SK-N-SH (cell line): ENCODE results near the gene LRRC26. TPM values are rescaled to one million over a fixed set of nuclear protein-coding genes. Genes with fewer than 3 reads are reported as not detected.

Experiments
- CTCF ChIA-PET: fragments of 300-600, 350-600 bp; formaldehyde crosslinking; extraction: SDS; loops from one replicate; lab custom pipeline; 2021; lab: Yijun Ruan, JAX
- POLR2A ChIA-PET: fragments of 350-600 bp; sonication (Branson Sonifier 250); formaldehyde crosslinking; extraction: SDS; loops from one replicate; lab custom pipeline; 2020; ENCODE audit warnings: antibody characterized with exemption, inconsistent platforms; lab: Yijun Ruan, JAX
- DNase-seq: peaks from one replicate; pipeline ENCODE4 v3.0.0; 2012
- H2AFZ ChIP-seq: fragments of 200-600 bp; sonication (generic); 2 replicates; pipeline ENCODE4 v1.8.1; 2016; ENCODE audit warnings: antibody characterized with exemption, mild to moderate bottlenecking, low read depth
- H3F3A ChIP-seq: fragments of 200-600 bp; sonication (generic); replicated peaks from 2 replicates; pipeline ENCODE3; 2016; ENCODE audit warnings: antibody characterized with exemption, mild to moderate bottlenecking; ENCODE audit not compliant: insufficient read depth
- H3K27ac ChIP-seq, 2 experiments: fragments of 200-500 bp in 1 of 2; fragments of 200-600 bp in 1 of 2; sonication (Bioruptor generic) in 1 of 2; sonication (generic), shearing (Covaris generic) in 1 of 2; 2 replicates each; pipeline versions ENCODE4 v1.5.1 to v1.6.1; 2014 to 2016; ENCODE audit warnings: low read depth in 2 of 2, inconsistent platforms in 1 of 2, low read length in 1 of 2, mild to moderate bottlenecking in 1 of 2, mixed read lengths in 1 of 2
- H3K27me3 ChIP-seq: fragments of 200-600 bp; sonication (generic), shearing (Covaris generic); 2 replicates; pipeline ENCODE4 v1.6.1; 2016; ENCODE audit warnings: mixed run types; ENCODE audit not compliant: insufficient read depth
- H3K36me3 ChIP-seq, 2 experiments: fragments of 200-500 bp in 1 of 2; fragments of 200-600 bp in 1 of 2; sonication (Bioruptor generic) in 1 of 2; sonication (generic) in 1 of 2; replicated peaks in 1 of 2; 2 replicates each; pipeline versions ENCODE3 to v1.5.1; 2014 to 2016; ENCODE audit warnings: low read length in 1 of 2, mild to moderate bottlenecking in 1 of 2; ENCODE audit not compliant: insufficient read depth in 2 of 2, control insufficient read depth in 1 of 2
- H3K4me1 ChIP-seq, 2 experiments: fragments of 200-500 bp in 1 of 2; fragments of 200-600 bp in 1 of 2; sonication (Bioruptor generic) in 1 of 2; sonication (generic), shearing (Covaris generic) in 1 of 2; 2 replicates each; pipeline versions ENCODE4 v1.5.1 to v1.6.1; 2014 to 2016; ENCODE audit warnings: low read depth in 1 of 2, low read length in 1 of 2, mixed run types in 1 of 2; ENCODE audit not compliant: insufficient read depth in 2 of 2, control insufficient read depth in 1 of 2
- H3K4me2 ChIP-seq: fragments of 200-600 bp; sonication (generic), shearing (Covaris generic); 2 replicates; pipeline ENCODE4 v1.6.1; 2017; ENCODE audit warnings: mixed run types
- H3K4me3 ChIP-seq, 2 experiments: fragments of 200-500 bp in 1 of 2; fragments of 200-600 bp in 1 of 2; sonication (Bioruptor generic) in 1 of 2; sonication (generic), shearing (Covaris generic) in 1 of 2; 2 replicates each; pipeline versions ENCODE4 v1.5.1 to v1.8.1; 2014 to 2016; ENCODE audit warnings: low read depth in 2 of 2, inconsistent platforms in 1 of 2, low read length in 1 of 2, mild to moderate bottlenecking in 1 of 2, mixed read lengths in 1 of 2, moderate library complexity in 1 of 2
- H3K79me2 ChIP-seq: fragments of 200-600 bp; sonication (generic); 2 replicates; pipeline ENCODE4 v1.8.1; 2017; ENCODE audit warnings: mild to moderate bottlenecking; ENCODE audit not compliant: insufficient read depth
- H3K9ac ChIP-seq: fragments of 200-600 bp; sonication (generic); 2 replicates; pipeline ENCODE4 v1.6.1; 2017; ENCODE audit warnings: mixed run types
- H3K9me2 ChIP-seq: fragments of 200-600 bp; sonication (generic); 2 replicates; pipeline ENCODE4 v1.6.1; 2017; ENCODE audit warnings: mixed run types
- H3K9me3 ChIP-seq: fragments of 200-600 bp; sonication (generic); 2 replicates; pipeline ENCODE4 v1.6.1; 2017; ENCODE audit warnings: mixed run types, mild to moderate bottlenecking, moderate library complexity
- H4K20me1 ChIP-seq: fragments of 200-600 bp; sonication (generic); 2 replicates; pipeline ENCODE4 v1.6.1; 2017; ENCODE audit warnings: mild to moderate bottlenecking, mixed run types; ENCODE audit not compliant: insufficient read depth
- CHD2 ChIP-seq: fragments of 150-350 bp; IDR thresholded peaks from 2 replicates; pipeline ENCODE4 v1.6.1; 2018; ENCODE audit warnings: low read length; ENCODE audit not compliant: partially characterized antibody
- ELF1 ChIP-seq: IDR thresholded peaks from 2 replicates; pipeline ENCODE4 v1.4.0; 2012
- EZH2phosphoT487 ChIP-seq: fragments of 200-600 bp; sonication (generic); IDR thresholded peaks from 2 replicates; pipeline ENCODE4 v1.6.1; 2017; ENCODE audit warnings: low read depth, mixed run types, mild to moderate bottlenecking, antibody characterized with exemption, moderate library complexity, borderline replicate concordance
- FOSL2 ChIP-seq: IDR thresholded peaks from 2 replicates; pipeline ENCODE4 v1.4.0; 2012; ENCODE audit warnings: low read depth, mild to moderate bottlenecking, moderate library complexity, borderline replicate concordance
- FOXJ3 ChIP-seq: sonication (generic); formaldehyde crosslinking; IDR thresholded peaks from 2 replicates; pipeline ENCODE4 v1.5.1; 2020; ENCODE audit warnings: mild to moderate bottlenecking, missing genetic modification reagents
- FOXM1 ChIP-seq: IDR thresholded peaks from 2 replicates; pipeline ENCODE4 v1.4.0; 2012; ENCODE audit warnings: low read depth, mild to moderate bottlenecking
- GATA2 ChIP-seq: sonication (generic); formaldehyde crosslinking; IDR thresholded peaks from 2 replicates; pipeline ENCODE4 v1.5.0; 2020; ENCODE audit warnings: mild to moderate bottlenecking, missing genetic modification reagents
- MEF2A ChIP-seq: IDR thresholded peaks from 2 replicates; pipeline ENCODE4 v1.4.0; 2012; ENCODE audit warnings: low read depth, borderline replicate concordance
- NRF1 ChIP-seq: IDR thresholded peaks from 2 replicates; pipeline ENCODE4 v1.6.1; 2012; ENCODE audit warnings: low read depth, mild to moderate bottlenecking, low read length
- SIN3A ChIP-seq: IDR thresholded peaks from 2 replicates; pipeline ENCODE4 v1.6.1; 2012; ENCODE audit warnings: low read depth, mild to moderate bottlenecking, low read length, moderate library complexity, borderline replicate concordance
- USF1 ChIP-seq: IDR thresholded peaks from 2 replicates; pipeline ENCODE4 v1.4.0; 2012; ENCODE audit warnings: low read depth, borderline replicate concordance
- USF2 ChIP-seq: fragments of 150-350 bp; IDR thresholded peaks from 2 replicates; pipeline ENCODE4 v1.6.1; 2017; ENCODE audit warnings: antibody characterized with exemption, low read length, low read depth, borderline replicate concordance
- WGBS: methylation state at CpG from one replicate; pipeline ENCODE4 v1.1.6; 2017; ENCODE audit warnings: low lambda C conversion rate; 5-methylcytosine and 5-hydroxymethylcytosine counted together
- polyA plus RNA-seq, 3 experiments: library from polyadenylated mRNA; depleted of rRNA; stranded (reverse); fragments of >200 nt; gene quantifications; 2 replicates each; pipeline ENCODE4 v1.2.3, GENCODE V29; 2012
- TF ChIP-seq, protein P1 (sequence below): fragments of 150-350 bp; IDR thresholded peaks from 2 replicates; pipeline ENCODE4 v1.6.1; 2016; ENCODE audit warnings: mild to moderate bottlenecking, low read depth, low read length
- TF ChIP-seq, protein P2 (sequence below): IDR thresholded peaks from 2 replicates; pipeline ENCODE4 v1.4.0; 2012; ENCODE audit warnings: low read depth, borderline replicate concordance
- TF ChIP-seq, protein P3 (sequence below): fragments of 200-600 bp; sonication (generic); IDR thresholded peaks from 2 replicates; pipeline ENCODE4 v1.6.1; 2017; ENCODE audit warnings: antibody characterized with exemption, mild to moderate bottlenecking, moderate library complexity

The LRRC26 gene
- polyA plus RNA-seq, 1 of the 3 experiments (the other 2 are of a cell fraction) = not detected

DNA sequence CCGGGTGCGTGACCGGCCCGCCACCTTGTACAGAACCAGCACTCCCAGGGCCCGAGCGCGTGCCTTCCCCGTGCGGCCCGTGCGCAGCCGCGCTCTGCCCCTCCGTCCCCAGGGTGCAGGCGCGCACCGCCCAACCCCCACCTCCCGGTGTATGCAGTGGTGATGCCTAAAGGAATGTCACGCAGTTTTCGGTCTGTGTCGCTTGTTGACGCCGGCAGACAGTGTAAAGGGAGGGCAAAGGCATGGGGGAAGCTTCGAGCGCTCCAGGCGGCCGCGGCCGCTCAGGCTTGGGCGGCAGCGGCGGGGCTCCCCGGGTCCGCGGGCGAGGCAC is 1.3 kb downstream of the LRRC26 start:
- peaks cover 40% of the 10 kb centered on the region for H3K27me3 ChIP-seq
- WGBS = 7% methylated on average over 5 of the region's 36 CpGs
- no peaks in the 10 kb centered on the region for H3K9me2 ChIP-seq
- H3K27ac ChIP-seq = no peak overlapping the region
- H3K36me3 ChIP-seq = no peaks in the 10 kb centered on the region
- no peaks in the 10 kb centered on the region for H3K9me3 ChIP-seq
- no peaks in the 10 kb centered on the region for H3K79me2 ChIP-seq
- POLR2A ChIA-PET = interaction anchor here (1.0 to 1.8 kb wide), 3 partner anchors 29 to 39 kb away, joined by 3 to 5 read pairs (median 3); partner anchors contain the start of gene GRIN1
- peak overlapping the region; percentile 34 to 37; a peak in 3 of 4 replicates for H3K4me3 ChIP-seq
- H3F3A ChIP-seq = no peaks in the 10 kb centered on the region
- H4K20me1 ChIP-seq = no peaks in the 10 kb centered on the region
- TF ChIP-seq, protein P1, sequence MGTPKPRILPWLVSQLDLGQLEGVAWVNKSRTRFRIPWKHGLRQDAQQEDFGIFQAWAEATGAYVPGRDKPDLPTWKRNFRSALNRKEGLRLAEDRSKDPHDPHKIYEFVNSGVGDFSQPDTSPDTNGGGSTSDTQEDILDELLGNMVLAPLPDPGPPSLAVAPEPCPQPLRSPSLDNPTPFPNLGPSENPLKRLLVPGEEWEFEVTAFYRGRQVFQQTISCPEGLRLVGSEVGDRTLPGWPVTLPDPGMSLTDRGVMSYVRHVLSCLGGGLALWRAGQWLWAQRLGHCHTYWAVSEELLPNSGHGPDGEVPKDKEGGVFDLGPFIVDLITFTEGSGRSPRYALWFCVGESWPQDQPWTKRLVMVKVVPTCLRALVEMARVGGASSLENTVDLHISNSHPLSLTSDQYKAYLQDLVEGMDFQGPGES = no peak
- no peak for TF ChIP-seq FOXM1
- TF ChIP-seq FOSL2 = no peak
- no peak for TF ChIP-seq GATA2
- TF ChIP-seq NRF1 = no peak
- no peak for TF ChIP-seq SIN3A
- no peak for TF ChIP-seq MEF2A
- TF ChIP-seq, protein P2, sequence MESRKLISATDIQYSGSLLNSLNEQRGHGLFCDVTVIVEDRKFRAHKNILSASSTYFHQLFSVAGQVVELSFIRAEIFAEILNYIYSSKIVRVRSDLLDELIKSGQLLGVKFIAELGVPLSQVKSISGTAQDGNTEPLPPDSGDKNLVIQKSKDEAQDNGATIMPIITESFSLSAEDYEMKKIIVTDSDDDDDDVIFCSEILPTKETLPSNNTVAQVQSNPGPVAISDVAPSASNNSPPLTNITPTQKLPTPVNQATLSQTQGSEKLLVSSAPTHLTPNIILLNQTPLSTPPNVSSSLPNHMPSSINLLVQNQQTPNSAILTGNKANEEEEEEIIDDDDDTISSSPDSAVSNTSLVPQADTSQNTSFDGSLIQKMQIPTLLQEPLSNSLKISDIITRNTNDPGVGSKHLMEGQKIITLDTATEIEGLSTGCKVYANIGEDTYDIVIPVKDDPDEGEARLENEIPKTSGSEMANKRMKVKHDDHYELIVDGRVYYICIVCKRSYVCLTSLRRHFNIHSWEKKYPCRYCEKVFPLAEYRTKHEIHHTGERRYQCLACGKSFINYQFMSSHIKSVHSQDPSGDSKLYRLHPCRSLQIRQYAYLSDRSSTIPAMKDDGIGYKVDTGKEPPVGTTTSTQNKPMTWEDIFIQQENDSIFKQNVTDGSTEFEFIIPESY = no peak
- TF ChIP-seq USF2 = no peak
- TF ChIP-seq CHD2 = no peak
- TF ChIP-seq EZH2phosphoT487 = no peak
- TF ChIP-seq, protein P3, sequence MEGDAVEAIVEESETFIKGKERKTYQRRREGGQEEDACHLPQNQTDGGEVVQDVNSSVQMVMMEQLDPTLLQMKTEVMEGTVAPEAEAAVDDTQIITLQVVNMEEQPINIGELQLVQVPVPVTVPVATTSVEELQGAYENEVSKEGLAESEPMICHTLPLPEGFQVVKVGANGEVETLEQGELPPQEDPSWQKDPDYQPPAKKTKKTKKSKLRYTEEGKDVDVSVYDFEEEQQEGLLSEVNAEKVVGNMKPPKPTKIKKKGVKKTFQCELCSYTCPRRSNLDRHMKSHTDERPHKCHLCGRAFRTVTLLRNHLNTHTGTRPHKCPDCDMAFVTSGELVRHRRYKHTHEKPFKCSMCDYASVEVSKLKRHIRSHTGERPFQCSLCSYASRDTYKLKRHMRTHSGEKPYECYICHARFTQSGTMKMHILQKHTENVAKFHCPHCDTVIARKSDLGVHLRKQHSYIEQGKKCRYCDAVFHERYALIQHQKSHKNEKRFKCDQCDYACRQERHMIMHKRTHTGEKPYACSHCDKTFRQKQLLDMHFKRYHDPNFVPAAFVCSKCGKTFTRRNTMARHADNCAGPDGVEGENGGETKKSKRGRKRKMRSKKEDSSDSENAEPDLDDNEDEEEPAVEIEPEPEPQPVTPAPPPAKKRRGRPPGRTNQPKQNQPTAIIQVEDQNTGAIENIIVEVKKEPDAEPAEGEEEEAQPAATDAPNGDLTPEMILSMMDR = no peak
- no peak for TF ChIP-seq USF1
- TF ChIP-seq FOXJ3 = no peak
- no peak for TF ChIP-seq ELF1
- no peak overlapping the region for H2AFZ ChIP-seq
- no peak overlapping the region for H3K4me2 ChIP-seq
- peaks cover 0 to 16% of the 10 kb centered on the region in 2 experiments; a peak in 1 of 4 replicates for H3K4me1 ChIP-seq
- DNase-seq = no peak
- CTCF ChIA-PET = interaction anchor here (0.6 to 1.3 kb wide), 5 partner anchors 20 to 59 kb away, joined by 3 to 4 read pairs (median 3); partner anchors contain the start of genes ANAPC2, RNF224 and SSNA1
- no peak overlapping the region for H3K9ac ChIP-seq
